Breast epithelium (tissue), 4 donors: ENCODE data around the gene RHOB. TPM values are rescaled to one million over a fixed set of nuclear protein-coding genes. Genes with fewer than 3 reads are reported as not detected.
A peak's percentile ranks its signal among the peaks of the same experiment; 100 is the strongest.

Experiments
- DNase-seq, 2 donors: peaks; one replicate each; pipeline ENCODE4 v3.0.0-alpha.2; 2019; ENCODE audit warnings: low spot score in 2 of 2
- H3K27ac ChIP-seq, 2 donors: fragments of 200-600 bp; sonication (generic) in 1 of 2; one replicate each; pipeline ENCODE4 v1.5.1; 2016 to 2019; ENCODE audit warnings: mild to moderate bottlenecking in 1 of 2
- H3K27me3 ChIP-seq, 2 donors: fragments of 200-600 bp; sonication (generic) in 1 of 2; one replicate each; pipeline versions ENCODE4 v1.5.1 to v1.6.0; 2017 to 2019; ENCODE audit warnings: control low read depth in 1 of 2, mild to moderate bottlenecking in 1 of 2
- H3K36me3 ChIP-seq: fragments of 200-600 bp; one replicate; pipeline ENCODE4 v1.5.1; 2019
- H3K4me1 ChIP-seq, 2 donors: fragments of 200-600 bp; sonication (generic); one replicate each; pipeline ENCODE4 v1.5.1; 2016 to 2019; ENCODE audit warnings: control low read depth in 1 of 2
- H3K4me3 ChIP-seq, 3 donors: fragments of 200-600 bp; sonication (generic); 1 replicate in 2 of 3; 2 replicates in 1 of 3; pipeline ENCODE4 v1.5.1; 2016 to 2019; ENCODE audit warnings: mild to moderate bottlenecking in 3 of 3, moderate library complexity in 2 of 3
- H3K9me3 ChIP-seq, 2 donors: fragments of 200-600 bp; sonication (generic) in 1 of 2; one replicate each; pipeline ENCODE4 v1.5.1; 2016 to 2019; ENCODE audit warnings: control low read depth in 1 of 2
- CTCF ChIP-seq, 3 donors: fragments of 450-650 bp; IDR thresholded peaks; one replicate each; pipeline ENCODE4 v1.5.1; 2016 to 2017; ENCODE audit warnings: antibody characterized with exemption in 3 of 3, mild to moderate bottlenecking in 3 of 3, moderate library complexity in 3 of 3
- POLR2A ChIP-seq: fragments of 450-650 bp; IDR thresholded peaks from one replicate; pipeline ENCODE4 v1.6.1; 2016; ENCODE audit warnings: antibody characterized with exemption, mild to moderate bottlenecking, moderate library complexity
- POLR2AphosphoS5 ChIP-seq, 3 donors: sonication (generic); formaldehyde crosslinking; IDR thresholded peaks; one replicate each; pipeline ENCODE4 v1.6.1; 2017; ENCODE audit warnings: antibody characterized with exemption in 3 of 3
- intact Hi-C: fragments of 100-400 bp; cut with DNase I; formaldehyde crosslinking; loops from one replicate; pipeline ENCODE4 v1.15.1; 2023; ENCODE audit warnings: low total_unique reads
- total RNA-seq, 3 donors: library from RNA; depleted of rRNA; stranded (reverse); fragments of >200 nt; gene quantifications; one replicate each; pipeline ENCODE4 v1.1.0, GENCODE V29; 2016

RHOB gene
- total RNA-seq, 3 donors from 2014 or later, result 643 to 1,178 (median 772) TPM

DNA sequence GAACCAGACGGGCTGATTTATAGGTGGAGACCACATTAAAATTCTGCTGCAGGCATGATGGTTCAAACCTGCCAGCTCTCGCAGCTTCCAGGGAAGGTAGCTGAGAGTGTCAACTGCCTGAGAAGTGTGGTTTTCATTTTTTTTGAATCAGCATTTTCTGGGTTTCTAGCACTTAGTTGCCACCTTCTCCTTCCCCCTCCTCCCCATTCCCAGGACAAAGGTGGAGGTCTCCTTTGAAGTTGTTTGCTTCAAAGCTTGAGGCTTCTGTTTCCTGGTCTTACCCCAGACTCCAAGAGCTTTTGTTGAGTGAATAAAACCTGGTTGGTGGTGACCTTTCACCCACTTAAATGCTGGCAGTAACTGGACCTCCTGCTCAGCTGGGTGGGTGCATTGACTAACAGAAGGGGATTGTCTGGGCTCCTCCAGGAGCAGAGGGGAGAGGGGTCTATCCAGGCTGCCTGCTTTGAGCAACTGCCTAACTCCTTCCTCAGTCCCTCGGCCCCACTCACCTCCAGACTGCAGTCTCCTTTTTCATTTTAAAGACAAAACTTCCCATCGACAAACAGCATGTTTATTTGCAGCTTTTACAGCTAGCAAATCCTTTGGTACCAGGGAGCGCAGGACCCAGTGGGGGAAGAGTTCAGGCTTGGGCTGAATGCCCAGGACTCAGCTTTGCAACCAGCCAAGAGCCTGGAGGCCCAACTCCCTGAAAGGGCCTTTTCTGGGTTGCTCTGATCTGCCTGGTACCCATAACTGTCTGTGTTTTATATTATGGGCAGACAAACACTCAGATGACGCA is 3.5 kb downstream of the RHOB start:
- Histone ChIP-seq H3K9me3 (no peaks in the 10 kb centered on the region), H3K4me3 (peak overlapping the region; percentile 96 to 98 (median 98)), H3K4me1 (peaks cover 9 to 20% of the 10 kb centered on the region in 2 donors), H3K36me3 (no peaks in the 10 kb centered on the region), H3K27ac (peak overlapping the region; percentile 100), H3K27me3 (no peaks in the 10 kb centered on the region)
- TF ChIP-seq POLR2A (peak; percentile 18), POLR2AphosphoS5 (IDR thresholded peaks at IDR 0.05) (peak; percentile 75 to 86 (median 83)), CTCF (IDR thresholded peaks at IDR 0.05) (peak in 1 of 3 donors; percentile 23)
- DNase-seq, result peak; percentile 81 to 89
- intact Hi-C loops, result no loop called here

DNA sequence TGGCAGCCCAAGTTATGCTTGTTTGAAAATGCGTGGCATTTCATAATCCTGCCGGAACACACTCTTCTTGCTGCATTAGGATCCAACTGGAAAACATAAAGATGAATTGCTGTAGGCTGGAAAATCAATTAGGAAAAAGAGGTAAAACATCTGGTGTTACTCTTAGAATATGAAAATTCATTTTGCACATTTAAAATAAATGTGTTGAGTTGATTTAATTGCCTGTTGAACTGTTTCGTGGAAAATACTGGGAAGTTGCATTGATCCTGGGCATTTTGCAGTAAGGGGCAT is 4.1 kb downstream of the RHOB start:
- peak overlapping the region; percentile 100 for H3K27ac ChIP-seq
- DNase-seq, result no peak
- peaks cover 9 to 20% of the 10 kb centered on the region in 2 donors for H3K4me1 ChIP-seq
- intact Hi-C loops, result no loop called here
- TF ChIP-seq POLR2AphosphoS5 (IDR thresholded peaks at IDR 0.05), result no peak
- TF ChIP-seq POLR2A, result no peak
- H3K9me3 ChIP-seq, result no peaks in the 10 kb centered on the region
- no peaks in the 10 kb centered on the region for H3K27me3 ChIP-seq
- peak overlapping the region; percentile 96 to 98 (median 98) for H3K4me3 ChIP-seq
- no peaks in the 10 kb centered on the region for H3K36me3 ChIP-seq

GRCh38 chr2:20451341-20451740 is 4.5 kb downstream of the RHOB start:
- H3K4me3 ChIP-seq, result peak overlapping the region in 2 of 3 donors; percentile 96 to 98
- DNase-seq, result no peak

GRCh38 chr2:20451761-20452499 is 5.1 kb downstream of the RHOB start:
- H3K4me3 ChIP-seq, result peak overlapping the region in 1 of 3 donors; percentile 98
- DNase-seq, result no peak
- H3K27me3 ChIP-seq, result no peaks in the 10 kb centered on the region
- intact Hi-C loops, result no loop called here
- TF ChIP-seq POLR2AphosphoS5 (IDR thresholded peaks at IDR 0.05) (no peak), POLR2A (no peak), CTCF (IDR thresholded peaks at IDR 0.05) (no peak)
- peak overlapping the region; percentile 100 for H3K27ac ChIP-seq
- peaks cover 9 to 20% of the 10 kb centered on the region in 2 donors for H3K4me1 ChIP-seq
- H3K36me3 ChIP-seq, result no peaks in the 10 kb centered on the region
- H3K9me3 ChIP-seq, result no peaks in the 10 kb centered on the region

More at GRCh38 chr2:20451341-20451740, 4.5 kb downstream of the RHOB start:
- intact Hi-C loops, result no loop called here
- H3K4me1 ChIP-seq, result peaks cover 9 to 20% of the 10 kb centered on the region in 2 donors
- no peaks in the 10 kb centered on the region for H3K36me3 ChIP-seq
- H3K27ac ChIP-seq, result peak overlapping the region; percentile 100
- no peak for TF ChIP-seq POLR2A
- no peak for TF ChIP-seq POLR2AphosphoS5 (IDR thresholded peaks at IDR 0.05)
- no peak for TF ChIP-seq CTCF (IDR thresholded peaks at IDR 0.05)
- H3K27me3 ChIP-seq, result no peaks in the 10 kb centered on the region
- H3K9me3 ChIP-seq, result no peaks in the 10 kb centered on the region

GRCh38 chr2:20452551-20452950 is 5.7 kb downstream of the RHOB start:
- peak in 1 of 2 donors; percentile 80 for DNase-seq
- H3K4me1 ChIP-seq, result peaks cover 9 to 20% of the 10 kb centered on the region in 2 donors

More at GRCh38 chr2:20452551-20452950, 5.7 kb downstream of the RHOB start:
- H3K27ac ChIP-seq, result peak overlapping the region; percentile 100
- no peaks in the 10 kb centered on the region for H3K27me3 ChIP-seq
- no peaks in the 10 kb centered on the region for H3K9me3 ChIP-seq
- peak; percentile 10 to 51 (median 49) for TF ChIP-seq POLR2AphosphoS5 (IDR thresholded peaks at IDR 0.05)
- TF ChIP-seq POLR2A, result no peak
- peak in 2 of 3 donors; percentile 40 to 54 for TF ChIP-seq CTCF (IDR thresholded peaks at IDR 0.05)
- H3K4me3 ChIP-seq, result no peak overlapping the region
- intact Hi-C loops, result no loop called here
- no peaks in the 10 kb centered on the region for H3K36me3 ChIP-seq
